ENCODE measurements around the gene MTG2. TPM values are rescaled to one million over a fixed set of nuclear protein-coding genes. Genes with fewer than 3 reads are reported as not detected.

MTG2 gene
- 27.8 to 39.7 TPM (median 36.5 TPM) in 5 replicates for total RNA-seq (2022; extraction: Qiagen RNA extraction)

GRCh38 chr20:62182469-62183425 lies at the start of gene MTG2:
Gene MTG2 (plus strand): TSS chr20:62183028. CDS start chr20:62193421, 10,393 bp downstream.

GRCh38 chr20:62143081-62143956 lies 39.5 kb upstream of the MTG2 start, which contains the start of the genes PSMA7 and SS18L1:
Gene PSMA7 (minus strand): TSS chr20:62143394. CDS start chr20:62143303, 91 bp downstream.
Gene SS18L1 (plus strand): TSS chr20:62143769. CDS start chr20:62143821, 52 bp downstream.

GRCh38 chr20:62219992-62220665 lies 37.3 kb downstream of the MTG2 start, which contains the start of gene HRH3:
Gene HRH3 (minus strand): TSS chr20:62220278. CDS start chr20:62219970, 308 bp downstream.

DNA sequence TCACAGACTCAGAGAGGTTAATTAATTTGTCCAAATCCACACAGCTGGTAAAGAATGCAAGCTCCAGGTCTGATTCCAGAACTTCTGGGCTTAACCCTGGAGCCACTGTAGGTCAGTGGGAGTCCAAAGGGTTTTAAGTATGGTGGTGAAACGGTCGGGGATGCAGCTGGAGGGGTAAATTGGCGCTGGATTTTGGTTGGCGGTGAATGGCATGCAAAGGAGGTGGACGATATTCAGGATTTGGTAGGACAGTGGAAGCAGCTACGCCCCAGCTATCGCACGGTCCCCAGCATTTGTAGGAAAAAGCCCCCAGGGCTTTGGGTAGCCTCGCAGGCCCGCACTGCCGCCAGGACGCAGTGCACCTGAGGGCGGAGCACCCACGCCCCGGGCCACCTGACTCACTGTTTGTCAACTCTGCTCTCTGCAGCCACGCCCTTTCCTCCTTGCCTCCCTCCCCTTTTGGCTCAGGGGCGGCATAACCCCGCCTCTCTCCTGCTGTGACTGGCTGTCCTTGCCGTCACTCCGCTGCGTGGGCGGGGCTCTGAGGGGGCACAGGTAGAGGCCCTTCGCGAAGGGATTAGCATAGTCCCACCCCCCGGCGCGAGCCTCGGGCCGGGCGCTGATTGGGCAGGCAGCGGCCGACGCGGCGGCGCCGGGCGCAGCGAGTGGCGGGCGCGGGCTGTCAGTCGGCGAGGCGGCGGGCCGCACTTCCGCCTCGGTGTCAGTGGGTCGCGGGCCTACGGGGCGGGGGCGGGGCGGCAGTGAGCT lies 55.2 kb downstream of the MTG2 start, which contains the start of gene OSBPL2:
TSS of gene OSBPL2 (plus strand) at position 721 of the 768 bp plus-strand sequence. CDS start 17,664 bp downstream, outside the sequence.

Other genes starting within 250 kb of the MTG2 start
- 17.0 to 27.1 TPM (median 23.4 TPM) in 5 replicates for gene TAF4, start 117.1 kb upstream of the MTG2 start, total RNA-seq (2022; extraction: Qiagen RNA extraction)
- gene LSM14B, start 60.6 kb upstream of the MTG2 start, total RNA-seq (2022; extraction: Qiagen RNA extraction): 22.5 to 27.4 TPM (median 26.2 TPM) in 5 replicates
- gene PSMA7, start 39.6 kb upstream of the MTG2 start, total RNA-seq (2022; extraction: Qiagen RNA extraction): 468 to 508 TPM (median 489 TPM) in 5 replicates
- 5.2 to 10.1 TPM (median 8.5 TPM) in 5 replicates for gene SS18L1, start 39.3 kb upstream of the MTG2 start, total RNA-seq (2022; extraction: Qiagen RNA extraction)
- not detected in 5 replicates for gene HRH3, start 37.2 kb downstream of the MTG2 start, total RNA-seq (2022; extraction: Qiagen RNA extraction)
- 19.4 to 26.4 TPM (median 21.7 TPM) in 5 replicates for gene OSBPL2, start 55.5 kb downstream of the MTG2 start, total RNA-seq (2022; extraction: Qiagen RNA extraction)
- gene ADRM1, start 120.0 kb downstream of the MTG2 start, total RNA-seq (2022; extraction: Qiagen RNA extraction): 146 to 196 TPM (median 189 TPM) in 5 replicates
- gene LAMA5, start 184.3 kb downstream of the MTG2 start, total RNA-seq (2022; extraction: Qiagen RNA extraction): 196 to 490 TPM (median 420 TPM) in 5 replicates
- 2,112 to 2,510 TPM (median 2,240 TPM) in 5 replicates for gene RPS21, start 204.1 kb downstream of the MTG2 start, total RNA-seq (2022; extraction: Qiagen RNA extraction)
- 4.7 to 7.2 TPM (median 6.5 TPM) in 5 replicates for gene CABLES2, start 224.3 kb downstream of the MTG2 start, total RNA-seq (2022; extraction: Qiagen RNA extraction)
- gene RBBP8NL, start 244.5 kb downstream of the MTG2 start, total RNA-seq (2022; extraction: Qiagen RNA extraction): 1.0 to 2.1 TPM (median 1.2 TPM) in 5 replicates